Inferior parietal cortex (tissue), 1 donor: ENCODE data around the gene SEC11A.
"Not testable (repeated sequence)": the region's sequence is repeated elsewhere in the genome, so short reads cannot be mapped to it uniquely, and the experiment has no call there.

Experiments used
- DNase-seq: peaks from one replicate; pipeline ENCODE4 v3.0.0-alpha.2; 2016; ENCODE audit errors: extremely low spot score

The SEC11A gene

DNA sequence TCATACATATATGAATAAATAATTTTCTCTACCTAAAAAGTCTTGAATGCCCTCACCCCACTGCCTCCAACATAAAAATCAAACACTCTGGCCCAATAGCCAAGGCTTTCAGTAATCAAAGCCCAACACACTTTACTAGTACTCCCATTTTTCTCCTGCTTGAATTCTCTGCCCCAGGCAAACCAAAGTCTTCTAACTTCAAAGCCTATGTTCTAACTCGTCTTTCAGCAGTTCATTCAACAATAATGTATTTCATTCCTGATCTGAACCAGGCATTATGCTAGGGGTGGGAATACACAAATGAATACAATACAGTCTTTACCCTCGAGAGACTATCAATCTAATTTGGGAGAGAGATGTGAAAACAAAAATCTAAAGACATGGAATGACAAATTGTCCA lies 21.1 kb upstream of the SEC11A start:
- no peak for DNase-seq

DNA sequence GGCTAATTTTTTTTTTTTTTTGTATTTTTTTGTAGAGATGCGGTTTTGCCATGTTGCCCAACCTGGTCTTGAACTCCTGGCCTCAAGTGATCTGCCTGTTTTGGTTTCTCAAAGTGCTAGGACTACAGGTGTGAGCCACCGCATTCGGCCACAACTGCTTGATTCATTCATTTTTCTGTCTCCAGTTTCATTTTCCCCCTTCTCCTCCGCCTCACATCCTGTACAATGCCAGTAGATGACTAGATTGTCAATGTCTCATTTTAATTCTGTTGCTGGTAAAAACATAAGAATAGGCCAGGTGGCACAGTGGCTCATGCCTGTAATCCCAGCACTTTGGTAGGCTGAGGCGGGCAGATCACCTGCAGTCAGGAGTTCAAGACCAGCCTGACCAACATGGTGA lies 20.4 kb upstream of the SEC11A start:
- DNase-seq, result no peak

DNA sequence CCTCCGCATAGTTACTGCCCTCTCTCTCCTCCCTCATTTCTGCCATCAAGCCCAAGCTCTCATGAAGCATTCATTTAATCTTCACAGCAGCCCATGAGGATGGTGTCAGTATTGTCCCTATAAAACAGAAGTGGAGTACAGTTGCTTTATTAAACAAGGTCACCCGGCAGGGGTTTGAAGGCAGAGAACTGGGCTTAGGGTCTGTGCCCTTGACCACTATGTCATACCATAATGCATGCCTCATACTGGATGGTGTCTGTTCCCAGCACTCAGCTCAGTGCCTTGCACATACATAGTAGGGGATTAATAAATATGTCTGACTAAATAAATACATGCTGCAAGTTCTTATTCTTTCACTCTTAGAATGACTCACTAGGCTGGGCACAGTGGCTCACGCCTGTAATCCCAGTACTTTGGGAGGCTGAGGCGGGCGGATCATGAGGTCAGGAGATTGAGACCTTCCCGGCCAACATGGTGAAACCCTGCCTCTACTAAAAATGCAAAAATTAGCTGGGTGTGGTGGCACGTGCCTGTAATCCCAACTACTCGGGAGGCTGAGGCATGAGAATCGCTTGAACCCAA lies 19.6 kb upstream of the SEC11A start:
- DNase-seq, result not testable (repeated sequence)

DNA sequence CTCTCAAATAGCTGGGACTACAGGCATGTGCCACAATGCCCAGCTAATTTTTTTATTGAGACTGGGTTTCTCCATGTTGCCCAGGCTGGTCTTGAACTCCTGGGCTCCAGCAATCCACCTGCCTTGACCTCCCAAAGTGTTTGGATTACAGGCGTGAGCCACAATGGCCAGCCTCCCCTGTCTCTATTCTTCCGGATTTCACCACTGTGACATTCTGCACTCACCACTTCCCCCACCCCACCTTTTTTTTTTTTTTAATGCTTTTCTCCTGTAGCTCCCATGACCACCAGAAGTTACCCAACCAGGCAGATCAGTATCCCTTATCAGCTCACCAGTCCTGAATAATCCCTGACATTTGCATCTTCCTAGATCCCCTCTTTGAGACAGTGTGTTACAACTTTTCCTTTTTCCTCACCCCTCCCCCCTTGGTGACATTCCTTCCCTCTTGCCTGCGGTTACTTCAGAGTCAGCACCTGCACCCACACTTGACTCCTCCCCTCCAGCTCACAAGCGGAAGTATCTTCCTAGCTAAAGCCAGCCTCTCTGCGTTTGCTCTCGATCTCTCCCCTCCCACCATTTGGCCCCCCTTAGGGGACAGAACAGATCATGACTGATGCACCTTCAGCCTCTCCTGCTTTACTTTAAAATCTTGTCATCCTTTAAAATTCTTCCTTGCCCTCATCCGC lies 19.0 kb upstream of the SEC11A start:
- DNase-seq, result no peak

DNA sequence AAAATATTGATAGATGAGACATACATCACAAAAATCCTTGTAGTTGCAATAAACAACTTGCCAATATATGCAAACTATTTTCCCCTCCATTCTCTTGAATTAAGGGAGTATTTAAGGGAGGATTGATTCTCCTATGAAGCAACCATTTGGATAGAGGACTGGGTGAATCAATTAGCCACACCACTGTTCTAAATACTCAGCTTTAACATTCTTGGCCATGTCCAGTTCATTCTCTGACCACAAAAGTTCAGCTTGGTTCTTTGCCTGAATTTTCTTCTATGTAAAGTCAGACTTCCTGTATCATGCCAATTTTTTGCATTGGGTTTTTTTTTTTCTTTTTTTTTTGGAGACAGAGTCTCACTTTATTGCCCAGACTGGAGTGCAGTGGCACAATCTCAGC lies 15.8 kb upstream of the SEC11A start:
- no peak for DNase-seq

DNA sequence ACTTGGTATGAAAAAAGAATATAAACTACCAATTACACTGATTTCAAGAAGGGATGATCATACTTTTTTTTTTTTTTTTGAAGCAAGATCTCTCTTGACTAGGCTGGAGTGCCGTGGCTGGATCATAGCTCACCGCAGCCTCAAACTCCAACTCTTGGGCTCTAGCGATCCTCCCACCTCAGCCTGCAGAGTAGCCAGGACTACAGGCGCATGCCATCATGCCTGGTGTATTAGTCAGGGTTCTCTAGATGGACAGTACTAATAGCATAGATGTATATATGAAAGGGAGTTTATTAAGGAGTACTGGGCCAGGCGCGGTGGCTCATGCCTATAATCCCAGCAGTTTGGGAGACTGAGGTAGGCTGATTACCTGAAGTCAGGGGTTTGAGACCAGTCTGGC lies 11.5 kb upstream of the SEC11A start:
- no peak for DNase-seq

DNA sequence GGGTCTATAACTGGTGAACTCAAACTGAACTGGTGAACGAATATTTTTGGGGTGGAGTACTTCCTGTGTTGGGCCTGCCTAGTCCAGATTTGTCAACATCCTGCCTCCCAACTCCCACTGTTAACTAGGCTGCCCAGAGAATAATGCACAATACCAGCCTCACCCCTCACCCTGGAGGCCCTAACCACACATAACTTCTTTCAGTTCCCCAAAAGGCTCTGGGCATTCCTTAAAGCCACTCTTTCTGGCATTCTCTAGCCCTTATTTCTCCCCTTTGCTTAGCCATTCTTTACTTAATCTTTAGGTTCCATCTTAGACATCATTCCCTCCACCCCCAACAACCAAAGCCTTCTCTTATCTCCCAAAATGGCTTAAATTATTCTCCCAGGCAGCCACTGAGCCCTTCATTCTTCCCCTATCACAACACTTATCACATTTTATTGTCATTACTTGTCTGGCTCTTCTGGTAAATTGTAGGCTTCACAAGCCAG lies 9.1 kb upstream of the SEC11A start:
- DNase-seq, result no peak

DNA sequence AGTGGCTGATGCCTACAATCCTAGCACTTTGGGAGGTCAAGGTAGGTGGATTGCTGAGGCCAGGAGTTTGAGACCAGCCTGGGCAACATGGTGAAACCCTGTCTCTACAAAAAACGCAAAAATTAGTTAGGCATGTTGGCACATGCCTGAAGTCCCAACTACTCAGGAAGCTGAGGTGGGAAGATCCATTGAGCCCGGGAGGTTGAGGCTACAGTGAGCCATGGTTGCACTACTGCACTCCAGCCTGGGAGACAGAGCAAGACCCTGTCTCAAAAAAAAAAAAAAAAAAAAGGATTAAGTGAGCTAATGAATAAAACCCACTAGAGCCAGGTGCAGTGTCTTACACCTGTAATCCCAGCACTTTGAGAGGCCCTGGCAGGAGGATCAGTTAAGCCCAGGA lies 6.7 kb upstream of the SEC11A start:
- no peak for DNase-seq

DNA sequence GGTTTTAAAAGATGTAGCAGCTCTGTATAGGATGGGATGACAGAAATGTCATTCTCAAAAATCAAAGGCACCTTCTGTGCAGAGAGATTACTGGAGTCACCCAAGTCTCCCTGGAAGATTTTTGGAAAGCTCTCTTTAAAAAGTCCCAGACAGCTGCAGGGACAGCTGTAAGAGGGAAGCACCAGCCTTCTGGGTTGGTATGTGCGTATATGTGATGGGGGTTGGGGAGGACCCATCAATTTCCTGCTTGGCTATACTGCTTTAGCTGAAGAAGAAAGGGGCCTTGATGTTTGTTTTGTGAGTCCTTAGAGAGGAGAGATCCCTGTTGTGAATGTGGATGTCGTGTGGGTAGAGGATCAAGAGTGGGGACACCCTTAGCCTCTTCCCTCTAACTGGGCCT lies 5.4 kb upstream of the SEC11A start:
- no peak for DNase-seq

DNA sequence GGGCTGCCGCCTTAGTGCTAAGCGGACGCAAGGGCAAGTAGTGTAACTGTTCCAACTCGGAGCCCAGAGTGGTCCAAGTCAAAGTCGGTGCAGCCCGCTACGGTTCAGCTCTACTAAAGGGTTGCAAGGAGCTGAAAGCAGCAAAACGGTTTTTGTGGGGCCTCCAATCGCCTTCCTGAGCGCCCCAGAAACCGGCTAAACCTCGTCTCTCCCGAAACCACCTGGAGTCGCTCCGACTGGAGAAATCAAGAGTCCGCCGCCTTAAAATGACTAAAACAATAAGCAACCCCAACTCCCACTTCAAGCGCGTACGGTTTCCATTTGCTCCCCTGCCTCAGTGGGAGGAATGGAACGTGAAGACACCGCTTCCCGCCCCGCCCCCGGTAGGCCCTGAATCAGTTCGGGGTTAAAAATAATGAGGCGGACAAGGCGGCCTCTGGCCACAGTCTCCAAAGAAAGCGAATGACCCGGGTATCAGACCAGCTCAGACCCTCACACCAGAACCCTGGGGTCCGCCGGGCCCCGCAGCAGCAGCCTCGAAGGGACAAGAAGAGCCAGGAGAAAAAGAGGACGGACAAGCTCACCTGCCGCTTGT lies 401 bp downstream of the SEC11A start:
- peak; percentile 36 for DNase-seq

DNA sequence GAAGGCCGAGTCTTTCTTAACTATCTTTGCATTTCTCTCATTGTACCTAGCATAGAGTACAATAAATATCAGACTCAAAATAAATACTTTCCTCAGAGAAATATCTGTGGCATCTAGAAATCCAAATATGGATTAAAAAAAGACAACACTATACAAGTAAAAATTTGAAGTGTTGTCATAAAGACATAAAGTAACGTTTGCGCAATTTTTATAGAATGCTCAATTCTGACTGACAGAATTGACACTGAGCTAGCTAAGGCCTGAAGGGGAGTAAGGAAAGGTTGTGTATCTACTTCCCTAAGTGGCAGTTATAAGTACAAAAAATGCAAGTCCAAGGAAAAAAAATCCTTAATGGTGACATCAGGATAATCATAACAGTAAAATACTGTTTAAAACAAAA lies 1.1 kb downstream of the SEC11A start:
- DNase-seq, result no peak

DNA sequence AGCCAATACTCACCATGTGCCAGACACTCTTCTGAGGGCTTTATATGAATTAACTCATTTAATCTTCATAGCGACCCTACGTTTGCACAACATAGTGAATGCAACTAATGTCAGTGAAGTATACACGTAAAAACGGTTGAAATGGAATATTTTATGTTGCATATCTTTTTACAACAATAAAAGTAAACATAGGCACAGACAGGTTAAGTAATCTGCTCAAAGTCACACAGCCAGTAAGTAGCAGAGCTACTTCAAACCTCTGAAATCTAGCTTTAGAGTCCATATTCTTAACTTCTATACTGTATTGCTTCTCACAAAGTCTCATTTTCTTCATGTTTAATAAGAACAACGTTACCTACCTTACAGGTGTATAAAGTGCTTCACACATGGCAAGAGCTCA lies 1.6 kb downstream of the SEC11A start:
- no peak for DNase-seq

DNA sequence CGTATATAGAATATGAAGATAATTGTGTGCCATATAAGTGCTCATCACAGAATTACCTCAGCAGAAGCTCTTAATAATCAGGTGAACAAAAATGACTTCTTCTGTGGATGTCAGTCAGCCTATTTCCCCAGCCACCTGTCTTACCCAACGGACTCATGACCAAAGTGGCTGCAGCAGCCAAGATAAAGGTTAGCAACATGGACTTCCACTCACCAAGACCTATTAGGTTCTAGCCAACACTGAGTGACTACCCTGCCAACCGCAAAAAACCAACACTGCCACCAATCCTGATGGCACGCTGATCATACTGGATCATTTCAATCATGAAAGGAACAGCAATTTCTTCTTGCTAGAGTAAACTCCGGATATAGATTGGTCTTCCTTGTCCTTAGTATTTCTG lies 12.1 kb downstream of the SEC11A start:
- no peak for DNase-seq

DNA sequence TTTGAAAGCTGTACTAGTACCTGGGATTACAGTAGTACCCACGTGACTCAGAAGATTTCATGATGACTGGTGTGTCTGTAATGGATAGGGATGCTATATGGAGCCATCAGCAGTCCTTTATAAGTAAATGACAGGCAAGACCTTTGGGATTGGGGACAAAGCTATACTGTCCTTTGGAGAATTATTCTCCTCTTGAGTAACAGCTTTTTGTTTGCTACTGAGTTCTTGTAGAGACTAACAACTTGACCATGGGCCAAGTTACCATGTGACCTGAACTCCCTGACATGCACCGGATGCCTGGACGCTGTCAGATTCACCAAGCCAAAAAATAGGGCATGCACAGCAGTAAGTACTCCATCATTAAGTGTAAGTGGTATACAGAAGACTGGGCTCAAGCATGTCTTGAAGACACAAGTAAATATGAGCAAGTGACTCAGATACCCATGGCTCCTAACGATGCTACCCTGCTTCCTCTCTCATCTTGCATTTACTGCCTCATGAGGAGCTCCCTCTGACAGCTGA lies 12.9 kb downstream of the SEC11A start:
- peak; percentile 34 for DNase-seq

DNA sequence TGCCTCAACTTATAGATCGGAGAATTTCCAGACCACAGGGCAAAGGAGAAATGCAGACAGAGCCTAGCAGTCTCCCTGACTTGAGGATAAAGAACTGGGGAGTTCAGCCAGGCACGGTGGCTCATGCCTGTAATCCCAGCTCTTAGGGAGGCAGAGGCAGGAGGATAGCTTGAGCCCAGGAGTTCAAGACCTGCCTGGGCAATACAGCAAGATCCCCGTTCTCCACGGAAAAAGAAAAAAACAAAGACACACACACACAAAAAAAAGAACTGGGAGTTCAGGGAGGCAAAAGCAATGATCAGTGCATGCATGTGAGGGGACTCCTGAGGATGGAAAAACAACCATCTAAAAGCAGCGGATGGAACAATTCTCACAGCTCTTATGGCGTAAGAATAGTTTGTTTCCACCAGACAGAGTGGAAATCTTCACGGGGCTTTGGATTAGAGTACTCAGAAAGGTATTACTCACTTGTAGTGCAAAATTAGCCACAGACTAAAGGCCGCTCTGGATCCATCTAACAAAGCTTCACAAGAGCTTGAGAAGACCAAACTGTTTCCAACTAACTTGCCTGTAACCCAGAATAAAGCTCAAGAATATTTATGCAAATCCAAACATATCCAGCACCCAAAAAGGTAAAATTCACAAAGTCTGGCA lies 16.3 kb downstream of the SEC11A start:
- DNase-seq, result no peak

DNA sequence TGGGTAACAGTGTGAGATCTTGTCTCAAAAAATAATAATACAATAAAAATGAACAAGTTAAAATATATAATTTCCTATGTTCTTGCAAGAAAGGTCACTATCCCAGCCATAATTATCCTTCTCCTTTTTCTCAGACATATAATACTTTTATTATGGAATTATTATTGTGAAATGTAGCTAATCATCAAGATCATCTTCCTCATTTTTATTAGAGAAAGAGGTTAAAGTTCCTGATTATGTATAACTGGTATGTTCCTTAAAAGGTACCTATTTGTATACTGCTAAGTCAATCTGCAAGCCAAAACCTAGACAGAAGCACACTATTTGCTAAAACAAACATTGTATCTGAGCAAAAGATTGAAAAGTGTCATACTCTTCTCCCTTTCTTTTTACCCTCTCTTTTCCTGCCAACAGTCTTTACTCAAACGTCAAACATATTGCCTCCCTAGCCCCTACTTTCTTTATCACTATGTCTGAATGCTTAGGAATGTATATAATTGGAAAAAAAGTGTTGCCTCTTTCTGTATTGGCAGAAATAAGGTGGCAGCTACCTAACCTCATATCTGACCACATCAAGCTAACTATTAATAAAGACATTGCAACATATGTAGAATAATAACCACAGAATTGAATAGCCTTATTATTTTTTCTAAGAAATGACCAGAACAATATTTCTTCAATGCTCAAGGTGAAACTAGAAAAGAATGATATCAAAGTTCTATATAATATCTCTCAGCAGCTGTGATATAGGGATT lies 18.5 kb downstream of the SEC11A start:
- no peak for DNase-seq

DNA sequence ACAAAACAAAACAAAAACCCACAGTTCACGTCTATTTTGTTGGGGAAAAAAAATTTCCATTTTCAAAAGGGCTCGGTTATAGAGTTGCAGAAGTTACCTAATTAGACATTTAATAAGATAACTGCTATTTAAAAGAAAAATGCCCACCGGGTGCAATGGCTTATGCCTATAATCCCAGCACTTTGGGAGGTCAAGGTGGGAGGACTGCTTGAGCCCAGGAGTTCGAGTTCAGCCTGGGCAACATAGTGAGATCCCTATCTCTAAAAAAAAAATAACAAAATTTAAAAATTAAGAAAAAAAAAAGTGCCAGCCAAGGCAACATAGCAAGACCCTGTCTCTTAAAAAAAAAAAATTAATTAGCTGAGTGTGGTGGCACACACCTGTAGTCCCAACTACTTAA lies 19.2 kb downstream of the SEC11A start:
- DNase-seq, result no peak

DNA sequence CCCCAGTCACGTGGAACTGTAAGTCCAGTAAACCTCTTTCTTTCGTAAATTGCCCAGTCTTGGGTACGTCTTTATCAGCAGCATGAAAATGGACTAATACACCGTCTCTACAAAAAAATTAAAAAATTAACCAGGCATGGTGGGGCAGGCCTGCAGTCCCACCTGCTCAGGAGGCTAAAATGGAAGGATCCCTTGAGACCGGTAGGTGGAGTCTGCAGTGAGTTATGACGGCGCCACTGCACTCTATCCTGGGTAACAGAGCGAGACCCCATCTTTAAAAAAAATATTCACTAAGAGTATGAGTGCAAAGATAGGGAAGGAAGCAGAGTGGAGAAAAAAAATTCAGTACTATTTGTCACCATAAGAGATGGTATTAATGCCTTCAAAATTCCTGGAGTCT lies 25.6 kb downstream of the SEC11A start:
- DNase-seq, result no peak

DNA sequence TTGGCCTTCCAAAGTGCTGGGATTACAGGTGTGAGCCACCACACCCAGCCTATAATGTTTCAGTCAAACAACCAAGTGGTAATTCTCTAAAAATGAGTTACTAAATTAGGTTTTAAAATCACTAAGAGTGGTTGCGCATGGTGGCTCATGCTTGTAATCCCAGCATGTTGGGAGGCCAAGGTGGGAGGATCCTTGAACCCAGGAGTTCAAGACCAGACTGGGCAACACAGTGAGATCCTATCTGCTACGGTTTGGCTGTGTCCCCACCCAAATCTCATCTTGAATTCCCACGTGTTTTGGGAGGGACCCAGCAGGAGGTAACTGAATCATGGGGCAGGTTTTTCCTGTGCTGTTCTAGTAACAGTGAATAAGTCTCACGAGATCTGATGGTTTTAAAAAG lies 26.1 kb downstream of the SEC11A start:
- no peak for DNase-seq

DNA sequence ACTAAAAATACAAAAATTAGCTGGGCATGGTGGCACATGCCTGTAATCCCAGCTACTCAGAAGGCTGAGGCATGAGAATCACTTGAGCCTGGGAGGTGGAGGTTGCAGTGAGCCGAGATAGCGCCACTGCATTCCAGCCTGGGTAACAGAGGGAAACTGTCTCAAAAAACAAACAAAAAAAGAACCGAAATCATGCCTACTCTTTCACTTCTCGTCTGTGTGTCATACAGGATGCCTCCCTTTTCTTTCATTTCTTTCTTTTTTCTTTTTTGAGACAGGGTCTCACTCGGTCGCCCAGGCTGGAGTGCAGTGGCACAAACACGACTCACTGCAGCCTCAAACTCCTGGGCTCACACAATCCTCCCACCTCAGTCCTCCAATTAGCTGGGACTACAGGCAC lies 29.5 kb downstream of the SEC11A start:
- DNase-seq, result not testable (repeated sequence)

DNA sequence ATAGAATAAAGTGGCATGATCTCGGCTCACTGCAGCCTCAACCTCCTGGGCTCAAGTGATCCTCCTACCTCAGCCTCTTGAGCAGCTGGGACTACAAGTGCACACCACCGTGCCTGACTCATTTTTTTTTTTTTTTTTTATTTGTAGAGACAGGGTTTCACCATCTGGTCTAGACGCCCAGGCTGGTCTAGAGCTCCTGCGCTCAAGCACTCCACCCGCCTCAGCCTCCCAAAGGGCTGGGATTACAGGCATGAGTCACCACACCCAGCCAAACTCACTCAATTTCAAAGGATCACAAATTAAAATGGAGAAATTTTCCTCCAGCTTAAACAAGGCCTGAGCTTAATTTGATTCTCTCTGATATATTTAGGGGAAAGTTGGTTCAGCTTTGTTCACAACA lies 30.6 kb downstream of the SEC11A start:
- DNase-seq, result no peak

DNA sequence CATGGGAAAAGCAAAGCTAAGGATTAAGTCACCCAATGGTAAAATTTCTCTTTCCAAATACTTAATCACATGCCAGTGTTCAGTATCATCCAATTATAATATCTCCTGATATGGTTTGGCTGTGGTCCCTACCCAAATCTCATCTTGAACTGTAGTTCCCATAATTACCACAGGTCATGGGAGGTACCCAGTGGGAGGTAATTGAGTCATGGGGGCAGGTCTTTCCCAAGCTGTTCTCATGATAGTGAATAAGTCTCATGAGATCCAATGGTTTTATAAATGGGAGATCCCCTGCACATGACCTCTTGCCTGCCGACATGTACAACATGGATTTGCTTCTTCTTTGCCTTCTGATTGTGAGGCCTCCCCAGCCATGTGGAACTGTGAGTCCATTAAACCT lies 31.8 kb downstream of the SEC11A start:
- DNase-seq, result no peak
